GM11168 (cell line): ENCODE measurements around the gene FAM227B.
"Not testable (repeated sequence)": the region's sequence is repeated elsewhere in the genome, so short reads cannot be mapped to it uniquely, and the experiment has no call there.

Experiments
- in situ Hi-C: fragments of 300-500 bp; cut with MboI; formaldehyde crosslinking; loops from one replicate; pipeline ENCODE4 v1.12.0; 2022; ENCODE audit warnings: low sequenced_read_pairs; ENCODE audit not compliant: unreplicated experiment

Gene FAM227B

DNA sequence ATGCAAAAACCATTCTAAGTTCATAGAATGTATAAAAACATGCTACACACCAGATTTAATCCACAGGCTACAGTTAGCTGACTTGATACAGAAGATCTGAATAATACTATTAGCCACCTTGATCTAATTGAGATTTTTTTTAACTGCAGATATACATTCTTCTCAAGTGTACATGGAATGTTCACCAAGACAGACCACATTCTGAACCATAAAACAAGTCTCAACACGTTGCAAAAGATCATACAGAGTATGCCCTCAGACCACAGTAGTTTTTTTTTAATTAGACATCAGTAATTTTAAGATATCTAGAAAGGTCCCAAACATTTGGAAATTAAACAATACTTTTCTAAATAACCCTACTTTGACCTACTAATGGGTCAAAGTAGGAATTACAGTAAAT is 114.3 kb downstream of the FAM227B start:
- in situ Hi-C loops = no loop called here

DNA sequence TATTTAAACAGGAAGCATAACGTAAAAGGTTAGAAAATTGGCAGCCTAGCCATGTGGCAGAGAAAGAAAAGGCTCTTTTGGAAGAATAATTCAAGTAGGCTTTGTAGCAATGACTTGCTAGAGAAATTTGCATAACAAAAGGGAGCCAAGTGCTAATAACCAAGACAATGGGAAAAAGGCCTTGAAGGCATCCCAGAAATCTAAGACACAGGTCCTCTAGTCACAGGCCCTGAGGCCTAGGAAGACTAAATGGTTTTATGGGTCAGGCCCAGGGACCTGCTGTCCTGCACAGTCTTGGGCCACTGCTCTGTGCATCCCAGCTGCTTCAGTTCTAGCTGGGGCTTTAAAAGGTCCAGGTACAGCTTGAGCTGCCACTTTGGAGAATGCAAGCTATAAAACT is 119.0 kb downstream of the FAM227B start:
- in situ Hi-C loops = no loop called here

DNA sequence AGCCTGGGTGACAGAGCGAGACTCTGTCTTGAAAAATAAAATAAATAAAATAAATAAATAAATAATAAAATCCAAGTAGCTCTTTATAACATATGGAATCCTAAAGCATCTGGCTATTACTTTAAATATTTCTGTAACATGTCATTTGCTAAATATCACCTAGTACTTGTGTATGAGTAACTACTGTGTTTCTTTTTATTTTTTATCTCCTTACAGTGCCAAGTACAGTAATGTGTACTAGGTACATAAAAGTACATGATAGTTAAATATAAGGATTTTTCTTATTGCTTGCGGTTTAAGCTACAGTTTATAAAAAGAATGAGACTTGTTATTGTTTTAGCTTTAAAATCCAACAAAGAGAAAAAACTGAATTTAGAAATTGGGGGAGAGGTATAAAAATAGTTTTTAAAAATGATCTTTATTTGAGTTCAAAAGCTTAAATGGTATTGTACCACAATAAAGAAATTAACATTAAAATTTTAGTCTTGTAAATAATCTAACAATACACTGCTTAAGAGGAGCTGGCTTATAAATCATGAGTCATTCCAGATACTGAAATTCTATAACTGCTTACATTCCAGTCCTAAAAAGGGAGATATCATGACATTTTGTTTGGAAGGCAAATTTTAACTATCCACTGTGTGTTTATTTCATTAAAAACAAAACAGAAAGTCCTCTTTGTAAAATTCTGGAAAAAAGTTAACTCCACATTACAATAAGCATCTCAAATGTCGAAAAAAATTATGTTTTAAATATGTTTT is 124.4 kb downstream of the FAM227B start:
- in situ Hi-C loops = no loop called here

GRCh38 chr15:49494842-49495241 is 125.8 kb downstream of the FAM227B start:
- in situ Hi-C loops = no loop called here

GRCh38 chr15:49492830-49493229 is 127.8 kb downstream of the FAM227B start:
- in situ Hi-C loops = no loop called here

GRCh38 chr15:49492151-49492550 is 128.5 kb downstream of the FAM227B start:
- in situ Hi-C loops = no loop called here

- in situ Hi-C loops = no loop called here
Observed at GRCh38 chr15:49490966-49491365, 129.7 kb downstream of the FAM227B start.

DNA sequence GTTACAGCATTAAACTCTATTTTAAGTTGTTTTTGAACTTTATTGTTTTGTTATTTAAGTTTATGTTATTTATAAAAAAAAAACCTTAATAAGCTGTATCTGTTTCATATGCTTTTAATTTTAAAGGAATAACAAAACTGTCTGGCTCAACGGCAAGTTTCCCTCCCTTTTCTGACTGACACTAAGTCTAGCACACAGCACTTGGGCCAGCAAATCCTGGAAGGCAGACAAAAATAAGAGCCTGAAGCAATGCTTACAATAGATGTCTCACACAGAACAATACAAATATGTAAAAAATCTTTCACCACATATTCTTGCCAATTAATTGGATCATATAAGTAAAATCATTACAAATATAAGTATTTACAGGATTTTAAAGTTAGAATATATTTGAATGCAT is 135.2 kb downstream of the FAM227B start:
- in situ Hi-C loops = not testable (repeated sequence)

DNA sequence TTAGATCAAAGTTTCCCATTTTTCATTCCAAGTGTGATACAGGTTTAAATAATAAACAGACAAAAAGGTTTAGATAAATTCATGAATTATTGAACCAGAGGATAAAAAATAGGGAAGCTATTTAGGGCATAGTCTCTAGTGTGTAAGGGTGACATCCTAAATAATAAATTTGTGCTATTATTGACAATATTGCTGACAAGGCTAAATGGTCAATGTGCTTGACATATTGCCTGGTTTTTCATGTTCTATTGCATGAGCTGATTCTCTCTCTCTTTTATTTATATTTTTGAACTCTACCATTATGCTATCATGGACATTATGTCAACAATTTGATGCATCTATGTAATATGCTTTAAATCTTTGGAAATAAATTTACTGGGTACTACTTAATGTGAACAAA is 141.6 kb downstream of the FAM227B start:
- in situ Hi-C loops = not testable (repeated sequence)

DNA sequence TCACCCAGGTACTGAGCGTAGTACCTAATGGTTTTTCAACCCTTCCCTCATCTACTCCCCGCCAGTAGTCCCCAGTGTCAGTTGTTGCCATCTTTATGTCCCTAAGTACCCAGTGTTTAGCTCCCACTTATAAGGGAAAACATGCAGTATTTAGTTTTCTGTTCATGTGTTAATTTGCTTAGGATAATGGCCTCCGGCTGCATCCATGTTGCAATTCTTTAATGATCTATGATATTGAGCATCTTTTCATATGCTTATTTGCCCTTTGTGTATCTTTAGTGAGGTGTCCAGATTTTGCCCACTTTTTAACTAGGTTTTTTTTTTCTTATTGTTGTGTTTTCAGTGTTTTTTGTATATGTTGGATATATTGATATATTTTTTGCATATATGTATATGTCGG is 142.6 kb downstream of the FAM227B start:
- in situ Hi-C loops = not testable (repeated sequence)

DNA sequence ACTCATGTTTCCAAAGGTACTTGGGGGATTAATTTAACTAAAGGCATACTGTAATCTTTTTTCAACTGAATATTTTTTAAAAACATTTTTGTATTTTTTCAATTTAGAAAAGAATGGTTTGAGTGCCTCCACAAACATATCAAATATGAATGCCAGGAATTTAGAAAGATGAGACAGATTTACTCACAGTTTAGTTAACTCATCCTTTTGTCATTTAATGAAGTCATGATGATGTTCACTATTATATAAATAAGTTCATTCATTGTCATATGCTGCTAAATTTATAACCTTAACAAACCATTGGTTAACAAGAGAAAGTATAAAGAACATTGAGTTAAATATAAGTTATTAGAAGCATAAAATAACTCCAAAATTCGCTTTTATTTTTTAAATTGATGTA is 147.6 kb downstream of the FAM227B start:
- in situ Hi-C loops = no loop called here

- in situ Hi-C loops = no loop called here
Observed at GRCh38 chr15:49472338-49472737, 148.3 kb downstream of the FAM227B start.

- in situ Hi-C loops = no loop called here
Observed at GRCh38 chr15:49471733-49472132, 148.9 kb downstream of the FAM227B start.

DNA sequence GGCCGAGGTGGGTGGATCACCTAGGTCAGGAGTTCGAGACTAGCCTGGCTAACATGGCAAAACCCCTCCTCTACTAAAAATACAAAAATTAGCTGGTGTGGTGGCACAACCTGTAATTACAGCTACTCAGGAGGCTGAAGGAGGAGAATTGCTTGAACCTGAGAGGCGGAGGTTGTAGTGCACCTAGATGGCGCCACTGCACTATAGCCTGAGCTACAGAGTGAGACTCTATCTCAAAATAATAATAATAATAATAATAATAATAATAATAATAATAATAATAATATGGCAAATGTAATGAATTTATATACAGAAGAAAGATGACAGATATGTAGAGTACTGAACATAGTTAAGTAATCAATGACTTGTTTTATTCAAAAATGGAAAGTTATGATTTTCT is 149.4 kb downstream of the FAM227B start:
- in situ Hi-C loops = not testable (repeated sequence)

GRCh38 chr15:49468481-49468839 is 152.2 kb downstream of the FAM227B start:
- in situ Hi-C loops = no loop called here

DNA sequence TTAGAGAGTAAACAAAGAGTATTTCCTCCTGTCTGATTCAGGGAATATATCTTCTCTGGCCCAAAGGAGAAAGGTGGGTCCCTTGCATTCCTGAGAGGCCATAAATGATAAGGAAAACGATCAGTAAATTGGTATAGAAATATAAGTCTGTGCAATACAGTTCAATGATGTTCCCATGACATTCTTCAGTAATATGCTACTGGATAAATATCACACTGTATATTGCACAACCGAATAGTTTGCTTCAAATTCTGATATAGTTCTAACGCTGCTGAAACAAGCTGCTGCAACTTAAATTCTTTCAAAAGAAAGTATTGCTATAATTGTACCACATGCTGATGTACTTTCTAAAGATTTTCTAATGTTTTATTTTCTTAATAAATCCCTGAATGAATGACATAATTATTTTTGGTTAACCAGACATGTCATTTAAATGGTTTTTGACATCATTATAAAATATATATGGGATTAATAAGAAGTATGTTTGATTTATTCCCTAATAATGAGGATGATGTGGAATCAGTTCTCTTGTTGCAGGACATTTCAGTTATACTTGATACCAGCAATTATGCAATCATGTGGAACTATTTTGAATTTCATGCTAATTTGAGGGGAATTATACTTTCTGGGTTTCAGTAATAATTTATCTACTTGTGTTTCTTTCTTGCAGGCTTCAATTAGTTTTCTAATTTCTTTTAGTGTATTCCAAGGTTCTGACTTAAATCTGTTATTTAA is 152.7 kb downstream of the FAM227B start:
- in situ Hi-C loops = no loop called here

GRCh38 chr15:49466119-49466518 is 154.5 kb downstream of the FAM227B start:
- in situ Hi-C loops = no loop called here

GRCh38 chr15:49464522-49464921 is 156.1 kb downstream of the FAM227B start:
- in situ Hi-C loops = no loop called here

DNA sequence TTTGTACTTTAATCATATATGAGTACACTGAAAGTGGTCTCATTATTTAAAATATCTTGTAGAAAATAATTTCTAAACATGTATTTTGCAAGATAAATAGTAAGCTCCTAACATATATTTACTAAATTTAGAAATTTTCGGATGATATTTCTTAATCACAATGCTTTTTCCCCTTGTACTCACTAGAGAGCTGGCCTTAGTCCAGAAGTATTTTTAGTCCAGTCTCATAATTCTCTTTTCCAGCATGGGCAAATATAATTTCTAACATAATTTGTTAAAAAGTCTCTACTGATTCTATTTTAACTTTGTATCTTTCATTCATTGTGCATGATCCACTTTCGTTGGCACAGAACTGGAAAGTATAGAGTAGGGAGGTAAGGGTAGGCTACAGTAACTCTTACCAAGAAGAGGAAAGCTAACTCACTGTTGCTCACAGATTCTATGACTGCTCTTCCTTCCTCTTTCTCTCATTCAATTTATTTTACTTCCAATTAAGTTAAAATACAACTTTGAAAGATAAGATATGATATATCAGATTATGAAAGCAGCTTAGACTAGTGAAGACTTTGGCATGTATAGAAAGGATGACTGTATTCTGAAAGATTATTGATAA is 158.3 kb downstream of the FAM227B start:
- in situ Hi-C loops = no loop called here

- in situ Hi-C loops = no loop called here
Observed at GRCh38 chr15:49460411-49460941, 160.1 kb downstream of the FAM227B start.

DNA sequence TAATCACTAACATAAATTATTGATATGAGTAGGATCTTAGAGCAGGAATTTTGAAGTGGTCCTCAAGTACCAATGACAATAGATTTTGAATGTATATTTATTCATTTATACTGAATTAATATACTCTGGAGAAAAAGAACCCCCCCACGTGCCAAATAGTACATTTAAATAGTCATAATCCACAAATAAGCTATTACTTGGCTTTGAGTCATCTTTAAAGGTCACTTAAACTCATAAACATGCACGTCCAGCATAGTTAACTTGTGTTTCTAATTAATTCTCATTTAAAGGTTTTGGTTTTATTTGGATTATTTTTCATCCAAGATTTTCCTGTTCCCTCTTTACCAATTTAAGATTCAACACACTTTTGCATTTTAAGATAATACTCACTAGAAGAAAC is 162.5 kb downstream of the FAM227B start:
- in situ Hi-C loops = no loop called here
